ENCODE measurements around the gene ZG16B. TPM values are rescaled to one million over a fixed set of nuclear protein-coding genes. Genes with fewer than 3 reads are reported as not detected.
A peak's percentile ranks its signal among the peaks of the same experiment; 100 is the strongest.

Gene ZG16B
- total RNA-seq, 2 experiments from 2014 or later, result 8.8 to 9.8 TPM

- no peak overlapping the region for H3K4me3 Mint-ChIP-seq
- no peaks in the 10 kb centered on the region for H3K36me3 Mint-ChIP-seq (ENCODE audit: low read depth)
- POLR2A ChIA-PET, result no interaction called here
- peaks cover 2% of the 10 kb centered on the region for H3K27me3 Mint-ChIP-seq
- CTCF ChIA-PET, result no interaction called here
- no peaks in the 10 kb centered on the region for H3K4me1 Mint-ChIP-seq
- no peak overlapping the region for H3K27ac Mint-ChIP-seq
- H3K9me3 Mint-ChIP-seq, result no peaks in the 10 kb centered on the region
- DNase-seq, result no peak
Measured at GRCh38 chr16:2824626-2825025, 5.5 kb upstream of the ZG16B start.

DNA sequence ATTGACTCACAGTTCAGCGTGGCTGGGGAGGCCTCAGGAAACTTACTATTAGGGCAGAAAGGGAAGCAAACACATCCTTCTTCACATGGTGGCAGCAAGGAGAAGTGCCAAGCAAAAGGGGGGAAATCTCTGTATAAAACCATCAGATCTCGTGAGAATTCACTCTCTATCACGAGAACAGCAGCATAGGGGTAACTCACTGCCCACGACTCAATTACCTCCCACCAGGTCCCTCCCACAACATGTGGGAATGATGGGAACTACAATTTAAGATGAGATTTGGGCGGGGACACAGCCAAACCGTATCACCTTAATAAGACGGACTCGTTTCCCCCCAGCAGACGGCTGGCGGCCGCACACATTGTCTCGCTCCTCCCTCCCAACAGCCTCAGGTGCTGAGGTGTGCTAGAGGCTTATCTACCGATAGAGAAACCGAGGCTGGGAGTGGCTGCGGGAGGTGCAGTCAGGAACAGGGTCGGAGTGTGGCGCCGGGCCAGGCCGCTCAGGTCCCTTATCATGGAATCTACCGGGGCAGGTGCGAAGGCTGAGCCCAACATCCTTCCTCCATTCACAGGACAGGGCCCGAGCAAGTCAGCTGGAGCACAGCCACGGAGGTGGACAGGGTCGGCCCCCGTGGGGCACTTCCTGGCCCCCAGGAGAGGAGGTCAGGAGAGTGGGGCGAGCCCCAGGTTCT, 4.9 kb upstream of the ZG16B start:
- Mint-ChIP-seq H3K36me3 (ENCODE audit: low read depth) (no peaks in the 10 kb centered on the region), H3K4me1 (peaks cover 4% of the 10 kb centered on the region), H3K27me3 (peaks cover 2% of the 10 kb centered on the region), H3K9me3 (no peaks in the 10 kb centered on the region), H3K27ac (no peak overlapping the region), H3K4me3 (no peak overlapping the region)
- CTCF ChIA-PET, result no interaction called here
- DNase-seq, result no peak
- POLR2A ChIA-PET, result no interaction called here

DNA sequence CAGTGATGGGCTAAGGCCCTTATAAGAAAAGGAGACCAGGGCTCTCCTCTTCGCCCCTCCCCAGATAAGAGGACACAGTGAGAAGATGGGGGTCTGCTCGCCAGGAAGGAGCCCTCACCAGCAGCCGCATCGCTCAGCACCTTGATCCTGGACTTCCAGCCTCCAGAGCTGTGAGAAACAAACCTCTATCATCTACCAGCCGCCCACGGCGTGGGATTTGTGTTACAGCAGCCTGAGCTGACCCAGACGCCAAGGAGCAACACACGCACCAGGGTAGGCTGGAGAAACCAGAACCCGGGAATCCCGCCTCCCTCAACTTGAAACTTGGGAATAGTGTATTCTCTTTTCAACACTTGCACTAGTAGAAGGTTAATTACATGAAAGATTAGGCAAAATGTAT, 4.2 kb upstream of the ZG16B start:
- Mint-ChIP-seq H3K4me3 (no peak overlapping the region), H3K27me3 (peaks cover 2% of the 10 kb centered on the region), H3K4me1 (peaks cover 8% of the 10 kb centered on the region), H3K27ac (no peak overlapping the region), H3K9me3 (no peaks in the 10 kb centered on the region), H3K36me3 (ENCODE audit: low read depth) (no peaks in the 10 kb centered on the region)
- POLR2A ChIA-PET, result no interaction called here
- CTCF ChIA-PET, result no interaction called here
- DNase-seq, result no peak

- no peak for DNase-seq
- Mint-ChIP-seq H3K36me3 (ENCODE audit: low read depth) (no peaks in the 10 kb centered on the region), H3K9me3 (no peaks in the 10 kb centered on the region), H3K27ac (no peak overlapping the region), H3K4me1 (peaks cover 10% of the 10 kb centered on the region), H3K27me3 (peaks cover 2% of the 10 kb centered on the region), H3K4me3 (no peak overlapping the region)
- ChIA-PET CTCF (no interaction called here), POLR2A (no interaction called here)
Measured at GRCh38 chr16:2826591-2827373, 3.3 kb upstream of the ZG16B start.

- no peak overlapping the region for H3K4me3 Mint-ChIP-seq
- no peak overlapping the region for H3K27ac Mint-ChIP-seq
- DNase-seq, result no peak
- H3K36me3 Mint-ChIP-seq (ENCODE audit: low read depth), result no peaks in the 10 kb centered on the region
- ChIA-PET CTCF (no interaction called here), POLR2A (no interaction called here)
- peaks cover 10% of the 10 kb centered on the region for H3K4me1 Mint-ChIP-seq
- H3K9me3 Mint-ChIP-seq, result no peaks in the 10 kb centered on the region
- H3K27me3 Mint-ChIP-seq, result peaks cover 2% of the 10 kb centered on the region
Measured at GRCh38 chr16:2827374-2827791, 2.7 kb upstream of the ZG16B start.

GRCh38 chr16:2827831-2828520, 2.1 kb upstream of the ZG16B start:
- ChIA-PET POLR2A (no interaction called here), CTCF (no interaction called here)
- Mint-ChIP-seq H3K27ac (no peak overlapping the region), H3K36me3 (ENCODE audit: low read depth) (no peaks in the 10 kb centered on the region), H3K4me3 (no peak overlapping the region), H3K9me3 (no peaks in the 10 kb centered on the region), H3K4me1 (peaks cover 10% of the 10 kb centered on the region), H3K27me3 (no peaks in the 10 kb centered on the region)
- no peak for DNase-seq

GRCh38 chr16:2828521-2828840, 1.6 kb upstream of the ZG16B start:
- no peak for DNase-seq
- H3K27me3 Mint-ChIP-seq, result no peaks in the 10 kb centered on the region
- H3K27ac Mint-ChIP-seq, result no peak overlapping the region
- no peaks in the 10 kb centered on the region for H3K36me3 Mint-ChIP-seq (ENCODE audit: low read depth)
- H3K9me3 Mint-ChIP-seq, result no peaks in the 10 kb centered on the region
- H3K4me1 Mint-ChIP-seq, result peaks cover 10% of the 10 kb centered on the region
- ChIA-PET POLR2A (no interaction called here), CTCF (no interaction called here)
- H3K4me3 Mint-ChIP-seq, result no peak overlapping the region

- Mint-ChIP-seq H3K9me3 (no peaks in the 10 kb centered on the region), H3K4me3 (no peak overlapping the region), H3K4me1 (peaks cover 10% of the 10 kb centered on the region), H3K27me3 (no peaks in the 10 kb centered on the region), H3K36me3 (ENCODE audit: low read depth) (no peaks in the 10 kb centered on the region), H3K27ac (no peak overlapping the region)
- no peak for DNase-seq
- CTCF ChIA-PET, result no interaction called here
- POLR2A ChIA-PET, result no interaction called here
Measured at GRCh38 chr16:2828876-2829430, 1.1 kb upstream of the ZG16B start.

DNA sequence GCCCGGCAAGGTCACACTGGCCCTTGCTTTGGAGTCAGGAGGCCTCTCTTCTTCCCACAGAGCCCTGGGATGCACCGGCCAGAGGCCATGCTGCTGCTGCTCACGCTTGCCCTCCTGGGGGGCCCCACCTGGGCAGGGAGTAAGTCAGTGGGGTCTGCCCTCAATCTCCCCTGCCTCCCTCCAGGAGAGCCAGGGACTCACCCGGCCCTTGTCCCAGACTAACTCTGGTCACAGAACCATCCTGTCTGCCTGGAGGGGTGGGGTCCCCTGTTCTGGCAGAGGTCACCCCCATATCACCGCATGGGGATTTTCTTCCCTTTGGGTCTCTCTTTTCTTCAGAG, 222 bp downstream of the ZG16B start:
- no peak for DNase-seq
- peaks cover 10% of the 10 kb centered on the region for H3K4me1 Mint-ChIP-seq
- peak overlapping the region; percentile 32 for H3K4me3 Mint-ChIP-seq
- H3K27me3 Mint-ChIP-seq, result no peaks in the 10 kb centered on the region
- H3K9me3 Mint-ChIP-seq, result no peaks in the 10 kb centered on the region
- POLR2A ChIA-PET, result no interaction called here
- CTCF ChIA-PET, result no interaction called here
- peak overlapping the region; percentile 48 for H3K27ac Mint-ChIP-seq
- no peaks in the 10 kb centered on the region for H3K36me3 Mint-ChIP-seq (ENCODE audit: low read depth)

DNA sequence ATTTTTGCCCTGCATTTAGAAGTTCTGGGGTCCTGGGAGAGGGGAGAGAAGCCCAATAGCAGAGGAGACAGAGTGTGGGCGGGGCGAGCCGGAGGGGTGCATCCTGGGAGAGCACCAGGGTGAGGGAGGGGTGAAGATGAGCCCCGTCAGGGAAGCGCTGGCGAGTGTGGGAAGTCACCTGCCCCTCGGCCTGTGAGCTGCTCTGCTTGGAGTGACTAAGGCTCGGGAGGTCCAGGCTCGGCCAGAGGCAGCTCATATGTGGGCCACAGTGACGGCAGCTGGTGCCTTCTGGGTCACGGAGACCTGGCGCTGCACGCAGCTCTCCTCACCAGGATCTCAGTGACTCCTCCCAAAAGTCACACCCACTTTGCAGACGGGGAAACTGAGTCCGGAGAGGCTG, 1.1 kb downstream of the ZG16B start:
- POLR2A ChIA-PET, result no interaction called here
- Mint-ChIP-seq H3K9me3 (no peaks in the 10 kb centered on the region), H3K27me3 (no peaks in the 10 kb centered on the region), H3K4me1 (peaks cover 10% of the 10 kb centered on the region), H3K4me3 (no peak overlapping the region), H3K27ac (no peak overlapping the region), H3K36me3 (ENCODE audit: low read depth) (no peaks in the 10 kb centered on the region)
- no peak for DNase-seq
- CTCF ChIA-PET, result no interaction called here

- Mint-ChIP-seq H3K4me1 (peaks cover 16% of the 10 kb centered on the region), H3K9me3 (no peaks in the 10 kb centered on the region)
- CTCF ChIA-PET, result no interaction called here
Measured at GRCh38 chr16:2833776-2834175, 3.7 kb downstream of the ZG16B start.

DNA sequence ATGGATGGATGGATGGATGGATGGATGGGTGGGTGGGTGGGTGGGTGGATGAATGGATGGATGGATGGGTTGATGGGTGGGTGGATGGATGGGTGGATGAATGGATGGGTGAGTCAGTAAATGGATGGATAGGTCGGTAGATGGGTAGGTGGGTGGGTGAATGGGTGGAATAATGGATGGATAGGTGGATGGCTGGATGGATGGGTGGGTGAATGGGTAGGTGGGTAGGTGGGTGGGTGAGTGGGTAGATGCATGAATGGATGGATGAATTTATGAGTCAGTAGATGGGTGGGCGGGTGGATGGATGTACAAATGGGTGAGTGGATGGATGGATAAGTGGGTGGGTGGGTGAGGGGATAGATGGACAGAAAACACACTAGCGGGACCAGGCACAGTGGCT, 4.9 kb downstream of the ZG16B start:
- DNase-seq, result no peak
- Mint-ChIP-seq H3K27ac (no peak overlapping the region), H3K4me1 (peaks cover 18% of the 10 kb centered on the region), H3K36me3 (ENCODE audit: low read depth) (no peaks in the 10 kb centered on the region), H3K27me3 (peaks cover 2% of the 10 kb centered on the region), H3K4me3 (no peak overlapping the region), H3K9me3 (no peaks in the 10 kb centered on the region)
- CTCF ChIA-PET, result no interaction called here
- POLR2A ChIA-PET, result no interaction called here

More at GRCh38 chr16:2833776-2834175, 3.7 kb downstream of the ZG16B start:
- POLR2A ChIA-PET, result no interaction called here
- no peak overlapping the region for H3K4me3 Mint-ChIP-seq
- H3K27ac Mint-ChIP-seq, result no peak overlapping the region
- H3K27me3 Mint-ChIP-seq, result peaks cover 2% of the 10 kb centered on the region
- DNase-seq, result no peak
- H3K36me3 Mint-ChIP-seq (ENCODE audit: low read depth), result no peaks in the 10 kb centered on the region

- no peaks in the 10 kb centered on the region for H3K36me3 Mint-ChIP-seq (ENCODE audit: low read depth)
- H3K9me3 Mint-ChIP-seq, result no peaks in the 10 kb centered on the region
- no peak for DNase-seq
- ChIA-PET POLR2A (no interaction called here), CTCF (no interaction called here)
- no peak overlapping the region for H3K27ac Mint-ChIP-seq
- H3K27me3 Mint-ChIP-seq, result peaks cover 2% of the 10 kb centered on the region
- peaks cover 19% of the 10 kb centered on the region for H3K4me1 Mint-ChIP-seq
- H3K4me3 Mint-ChIP-seq, result no peak overlapping the region
Measured at GRCh38 chr16:2835638-2836493, 5.8 kb downstream of the ZG16B start.
